CD4-positive, alpha-beta T cell (primary cell): ENCODE data around the gene MYO9B. TPM values are rescaled to one million over a fixed set of nuclear protein-coding genes. Genes with fewer than 3 reads are reported as not detected.

Experiments
- ATAC-seq: fragments of 200-7000 bp; cut with Tn5 transposase; one replicate; pipeline ENCODE4 v1.10.0; 2022; ENCODE audit warnings: mild to moderate bottlenecking; ENCODE audit not compliant: poor library complexity
- CTCF ChIA-PET: fragments of 350-600 bp; sonication (Branson Sonifier 250); formaldehyde crosslinking; loops from one replicate; lab custom pipeline; 2021; ENCODE audit warnings: antibody characterized with exemption, inconsistent platforms; lab: Charles Lee
- POLR2A ChIA-PET: fragments of 350-600 bp; sonication (Branson Sonifier 250); formaldehyde crosslinking; loops from one replicate; lab custom pipeline; 2021; ENCODE audit warnings: antibody characterized with exemption, inconsistent platforms; lab: Charles Lee
- DNase-seq, 14 experiments: peaks; one replicate each; pipeline ENCODE4 v3.0.0-alpha.2; 2013 to 2020; ENCODE audit warnings: mixed read lengths in 2 of 14
- H3K27ac ChIP-seq, 2 donors: one replicate each; pipeline versions ENCODE4 v1.5.1 to v1.7.0; 2013; ENCODE audit warnings: low read length in 2 of 2, low read depth in 1 of 2, mild to moderate bottlenecking in 1 of 2
- H3K27me3 ChIP-seq, 2 experiments: 1 replicate in 1 of 2; 2 replicates in 1 of 2; pipeline versions ENCODE4 v1.6.1 to v1.7.0; 2013; ENCODE audit warnings: low read length in 2 of 2, control low read depth in 1 of 2, mild to moderate bottlenecking in 1 of 2, moderate library complexity in 1 of 2; ENCODE audit not compliant: insufficient read depth in 2 of 2, control insufficient read depth in 1 of 2
- H3K36me3 ChIP-seq: one replicate; pipeline ENCODE4 v1.6.1; 2013; ENCODE audit warnings: low read length, control low read depth; ENCODE audit not compliant: insufficient read depth
- H3K4me1 ChIP-seq: one replicate; pipeline ENCODE4 v1.6.1; 2013; ENCODE audit warnings: low read length, control low read depth; ENCODE audit not compliant: insufficient read depth
- H3K4me3 ChIP-seq: one replicate; pipeline ENCODE4 v1.5.1; 2013; ENCODE audit warnings: mild to moderate bottlenecking, low read length, moderate library complexity
- H3K9me3 ChIP-seq, 2 experiments: 1 replicate in 1 of 2; 2 replicates in 1 of 2; pipeline versions ENCODE4 v1.6.1 to v1.7.0; 2013; ENCODE audit warnings: low read length in 2 of 2, mild to moderate bottlenecking in 2 of 2, control low read depth in 1 of 2, moderate library complexity in 1 of 2; ENCODE audit not compliant: control insufficient read depth in 1 of 2, insufficient read depth in 1 of 2
- H3K27ac Mint-ChIP-seq: one replicate; pipeline ENCODE4 v1.8.0; 2020; ENCODE audit warnings: mixed read lengths
- H3K27me3 Mint-ChIP-seq: one replicate; pipeline ENCODE4 v1.8.0; 2021; ENCODE audit warnings: mixed read lengths
- H3K36me3 Mint-ChIP-seq: one replicate; pipeline ENCODE4 v1.8.0; 2021; ENCODE audit warnings: low read depth, mixed read lengths
- H3K4me1 Mint-ChIP-seq: one replicate; pipeline ENCODE4 v1.8.0; 2021; ENCODE audit warnings: low read depth, mixed read lengths
- H3K4me3 Mint-ChIP-seq: one replicate; pipeline ENCODE4 v1.8.0; 2020; ENCODE audit warnings: mild to moderate bottlenecking, mixed read lengths
- H3K9me3 Mint-ChIP-seq: one replicate; pipeline ENCODE4 v1.8.0; 2020; ENCODE audit warnings: mixed read lengths
- CTCF ChIP-seq: fragments of 200-600 bp; IDR thresholded peaks from one replicate; pipeline ENCODE4 v1.8.0; 2022; ENCODE audit warnings: antibody characterized with exemption, mild to moderate bottlenecking
- intact Hi-C, 2 experiments: fragments of 100-400 bp; cut with DNase I in 1 of 2; cut with micrococcal nuclease in 1 of 2; formaldehyde crosslinking; loops; one replicate each; pipeline versions ENCODE4 v1.15.1 to v1.9.0; 2023 to 2025; cut with DNase I, micrococcal nuclease
- total RNA-seq, 174 experiments: library from RNA in 2 of 174; stranded (reverse) in 2 of 174; gene quantifications; one replicate each; pipeline ENCODE4 v1.2.3 and lab custom pipeline; 2021 to 2026

The MYO9B gene
- total RNA-seq, 2 experiments from 2014 or later = 176 to 184 TPM

- peaks cover 54% of the 10 kb centered on the region for H3K4me1 Mint-ChIP-seq
- Histone ChIP-seq H3K4me3 (peak overlapping the region; percentile 36), H3K27me3 (no peaks in the 10 kb centered on the region), H3K27ac (peak overlapping the region in 1 of 2 donors; percentile 52), H3K36me3 (peaks cover 17% of the 10 kb centered on the region), H3K4me1 (peaks cover 59% of the 10 kb centered on the region), H3K9me3 (no peaks in the 10 kb centered on the region)
- peaks cover 44% of the 10 kb centered on the region for H3K36me3 Mint-ChIP-seq
- peak overlapping the region; percentile 77 for H3K4me3 Mint-ChIP-seq
- peak overlapping the region; percentile 75 for H3K27ac Mint-ChIP-seq
- DNase-seq = peak; percentile 37 to 81 (median 54)
- TF ChIP-seq CTCF = no peak
- ChIA-PET POLR2A (no interaction called here), CTCF (interaction anchor here (1.6 kb wide), 1 partner anchor 10 kb away, joined by 5 read pairs; no protein-coding TSS in a partner anchor)
- peak; percentile 25 for ATAC-seq
- no peaks in the 10 kb centered on the region for H3K27me3 Mint-ChIP-seq
- H3K9me3 Mint-ChIP-seq = no peaks in the 10 kb centered on the region
- intact Hi-C loops = loop anchor here in 1 of 2 experiments (5.0 kb wide), 1 partner anchor 147 kb away; the partner anchor contains the start of gene OCEL1
Measured at GRCh38 chr19:17079710-17080439, 4.3 kb downstream of the MYO9B start.

- peaks cover 58% of the 10 kb centered on the region for H3K4me1 Mint-ChIP-seq
- Histone ChIP-seq H3K27ac (no peak overlapping the region), H3K4me3 (no peak overlapping the region), H3K4me1 (peaks cover 64% of the 10 kb centered on the region), H3K9me3 (no peaks in the 10 kb centered on the region), H3K36me3 (peaks cover 21% of the 10 kb centered on the region), H3K27me3 (no peaks in the 10 kb centered on the region)
- ATAC-seq (no peak), DNase-seq (no peak)
- CTCF ChIA-PET = interaction anchor here (1.6 kb wide), 1 partner anchor 10 kb away, joined by 5 read pairs; no protein-coding TSS in a partner anchor
- H3K27ac Mint-ChIP-seq = peak overlapping the region; percentile 75
- H3K36me3 Mint-ChIP-seq = peaks cover 44% of the 10 kb centered on the region
- intact Hi-C loops = no loop called here
- peak overlapping the region; percentile 77 for H3K4me3 Mint-ChIP-seq
- TF ChIP-seq CTCF = no peak
- POLR2A ChIA-PET = interaction anchor here (0.8 kb wide), 1 partner anchor 46 kb away, joined by 3 read pairs; no protein-coding TSS in a partner anchor
- H3K9me3 Mint-ChIP-seq = no peaks in the 10 kb centered on the region
- no peaks in the 10 kb centered on the region for H3K27me3 Mint-ChIP-seq
Measured at GRCh38 chr19:17080440-17080801, 4.8 kb downstream of the MYO9B start.

GRCh38 chr19:17081672-17082630 is 6.4 kb downstream of the MYO9B start:
- Mint-ChIP-seq H3K4me1 (peaks cover 50% of the 10 kb centered on the region), H3K9me3 (no peaks in the 10 kb centered on the region), H3K4me3 (no peak overlapping the region), H3K27me3 (no peaks in the 10 kb centered on the region), H3K36me3 (peaks cover 43% of the 10 kb centered on the region), H3K27ac (no peak overlapping the region)
- intact Hi-C loops = no loop called here
- no peak for TF ChIP-seq CTCF
- no peaks in the 10 kb centered on the region for H3K9me3 ChIP-seq
- ATAC-seq (no peak), DNase-seq (no peak)
- H3K4me3 ChIP-seq = no peak overlapping the region
- ChIA-PET POLR2A (no interaction called here), CTCF (no interaction called here)
- H3K27ac ChIP-seq = no peak overlapping the region
- H3K4me1 ChIP-seq = peaks cover 57% of the 10 kb centered on the region
- peaks cover 34% of the 10 kb centered on the region for H3K36me3 ChIP-seq
- H3K27me3 ChIP-seq = no peaks in the 10 kb centered on the region
